A673 (cell line): Measurements from ENCODE around the gene RIPK1. TPM values are rescaled to one million over a fixed set of nuclear protein-coding genes. Genes with fewer than 3 reads are reported as not detected.

Source experiments
- BruUV-seq: library from RNA; stranded (reverse); fragments of 400-500 nt; replicated peaks from 2 replicates; lab custom pipeline; 2021; lab: Mats Ljungman, UMichigan
- CTCF ChIA-PET: fragments of 300-600 bp; sonication (Branson Sonifier 250); formaldehyde crosslinking; loops from one replicate; lab custom pipeline; 2022; ENCODE audit warnings: antibody characterized with exemption; lab: Charles Lee
- POLR2A ChIA-PET: fragments of 300-600 bp; sonication (Branson Sonifier 250); formaldehyde crosslinking; loops from one replicate; lab custom pipeline; 2022; ENCODE audit warnings: antibody characterized with exemption; ENCODE audit not compliant: low non-redundant PET; lab: Charles Lee
- DNase-seq: peaks from one replicate; pipeline ENCODE4 v3.0.0-alpha.2; 2015; ENCODE audit warnings: low spot score
- H3K27ac ChIP-seq: fragments of 200-600 bp; sonication (generic); 2 replicates; pipeline ENCODE4 v1.5.1; 2016; ENCODE audit warnings: mixed run types, low read depth, mild to moderate bottlenecking, mixed read lengths, antibody characterized with exemption, low read length; ENCODE audit not compliant: poor library complexity, severe bottlenecking
- H3K27me3 ChIP-seq: fragments of 200-600 bp; sonication (generic); replicated peaks from 2 replicates; pipeline ENCODE4 v1.6.1; 2017; ENCODE audit warnings: mixed run types, low read depth, mild to moderate bottlenecking, mixed read lengths, antibody characterized with exemption, low read length; ENCODE audit not compliant: insufficient read depth, poor library complexity
- H3K36me3 ChIP-seq: fragments of 200-600 bp; sonication (generic); 2 replicates; pipeline ENCODE4 v1.6.1; 2016; ENCODE audit warnings: mixed run types, mild to moderate bottlenecking, mixed read lengths, antibody characterized with exemption, low read length; ENCODE audit not compliant: insufficient read depth, poor library complexity, severe bottlenecking
- H3K4me1 ChIP-seq: fragments of 200-600 bp; sonication (generic); 2 replicates; pipeline ENCODE4 v1.6.1; 2017; ENCODE audit warnings: mixed run types, mild to moderate bottlenecking, mixed read lengths, antibody characterized with exemption, low read length; ENCODE audit not compliant: insufficient read depth, poor library complexity, severe bottlenecking
- H3K4me3 ChIP-seq: fragments of 200-600 bp; sonication (generic); 2 replicates; pipeline ENCODE4 v1.5.1; 2016; ENCODE audit warnings: low read depth, mixed run types, mild to moderate bottlenecking, mixed read lengths, low read length; ENCODE audit not compliant: poor library complexity, severe bottlenecking
- H3K9me3 ChIP-seq: fragments of 200-600 bp; sonication (generic); 2 replicates; pipeline ENCODE4 v1.6.1; 2016; ENCODE audit warnings: mixed run types, low read depth, mild to moderate bottlenecking, mixed read lengths, antibody characterized with exemption, low read length; ENCODE audit not compliant: poor library complexity, severe bottlenecking
- CTCF ChIP-seq: fragments of 300-800, 200-600 bp; sonication (generic); conservative IDR thresholded peaks from 2 replicates; pipeline ENCODE4 v1.5.1; 2017; ENCODE audit warnings: low read depth, mild to moderate bottlenecking, antibody characterized with exemption, low read length, moderate library complexity, mixed read lengths
- EZH2 ChIP-seq: fragments of 200-600 bp; sonication (generic); IDR thresholded peaks from 2 replicates; pipeline ENCODE4 v1.6.1; 2017; ENCODE audit warnings: borderline replicate concordance, low read depth, mild to moderate bottlenecking, mixed read lengths, antibody characterized with exemption, low read length; ENCODE audit not compliant: poor library complexity, severe bottlenecking
- intact Hi-C: fragments of 100-400 bp; cut with micrococcal nuclease; formaldehyde crosslinking; loops from one replicate; pipeline ENCODE4 v1.10.0; 2022; ENCODE audit not compliant: unreplicated experiment
- total RNA-seq: library from RNA; stranded (reverse); gene quantifications from 2 replicates; pipeline ENCODE4 v1.2.3, GENCODE V29; 2021

RIPK1 gene
- total RNA-seq, 1 experiment from 2014 or later, result 15.0 TPM

- Histone ChIP-seq H3K27me3 (no peaks in the 10 kb centered on the region), H3K36me3 (no peaks in the 10 kb centered on the region), H3K4me3 (no peak overlapping the region), H3K27ac (no peak overlapping the region), H3K4me1 (no peaks in the 10 kb centered on the region), H3K9me3 (no peaks in the 10 kb centered on the region)
- ChIA-PET CTCF (no interaction called here), POLR2A (no interaction called here)
- intact Hi-C loops, result no loop called here
- TF ChIP-seq CTCF (no peak), EZH2 (no peak)
- DNase-seq, result no peak
- no TSS peak for BruUV-seq
These were observed 35.3 kb upstream of the RIPK1 start for GRCh38 chr6:3032986-3033385.

DNA sequence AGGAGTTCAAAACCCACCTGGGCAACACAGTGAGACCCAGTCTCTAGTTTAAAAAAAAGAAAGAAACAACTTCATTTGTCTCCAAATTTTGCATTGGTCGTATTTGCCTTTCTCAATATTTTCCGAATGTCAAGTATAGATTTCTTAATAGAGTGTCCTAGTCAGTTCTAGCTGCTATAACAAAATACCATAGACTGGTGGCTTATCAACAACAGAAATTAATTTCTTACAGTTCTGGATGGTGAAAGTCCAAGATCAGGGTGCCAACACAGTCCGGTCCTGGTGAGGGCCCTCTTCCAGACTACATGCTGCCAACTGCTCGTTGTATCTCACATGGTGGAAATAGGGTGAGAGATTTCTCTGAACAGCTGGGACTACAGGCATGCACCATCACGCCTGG is 34.6 kb upstream of the RIPK1 start:
- TF ChIP-seq EZH2, result no peak
- no peak for TF ChIP-seq CTCF
- no TSS peak for BruUV-seq
- Histone ChIP-seq H3K27me3 (no peaks in the 10 kb centered on the region), H3K36me3 (no peaks in the 10 kb centered on the region), H3K9me3 (no peaks in the 10 kb centered on the region), H3K4me3 (no peak overlapping the region), H3K27ac (no peak overlapping the region), H3K4me1 (no peaks in the 10 kb centered on the region)
- intact Hi-C loops, result no loop called here
- CTCF ChIA-PET, result no interaction called here
- POLR2A ChIA-PET, result no interaction called here
- DNase-seq, result no peak

GRCh38 chr6:3035397-3035796 is 32.9 kb upstream of the RIPK1 start:
- ChIA-PET CTCF (no interaction called here), POLR2A (no interaction called here)
- Histone ChIP-seq H3K9me3 (no peaks in the 10 kb centered on the region), H3K27ac (no peak overlapping the region), H3K4me1 (peaks cover 5% of the 10 kb centered on the region), H3K4me3 (no peak overlapping the region), H3K36me3 (no peaks in the 10 kb centered on the region), H3K27me3 (no peaks in the 10 kb centered on the region)
- BruUV-seq, result no TSS peak
- DNase-seq, result no peak
- TF ChIP-seq EZH2 (no peak), CTCF (no peak)
- intact Hi-C loops, result no loop called here
